Gastrocnemius medialis (tissue), 4 donors: ENCODE results near the gene SUPT3H.

Experiments used
- CTCF ChIP-seq, 5 experiments: fragments of 450-650 bp in 3 of 5; fragments of 200-600 bp in 2 of 5; sonication (generic) in 2 of 5; IDR thresholded peaks in 4 of 5; conservative IDR thresholded peaks in 1 of 5; 1 replicate in 4 of 5; 2 replicates in 1 of 5; pipeline ENCODE4 v1.5.1; 2016 to 2019; ENCODE audit warnings: antibody characterized with exemption in 5 of 5, mild to moderate bottlenecking in 3 of 5, moderate library complexity in 3 of 5
- POLR2A ChIP-seq, 2 donors: fragments of 450-650 bp; IDR thresholded peaks; one replicate each; pipeline ENCODE4 v1.6.1; 2017; ENCODE audit warnings: antibody characterized with exemption in 2 of 2, mild to moderate bottlenecking in 2 of 2, moderate library complexity in 2 of 2

GRCh38 chr6:44820759-44821158, 557.0 kb downstream of the SUPT3H start:
- TF ChIP-seq POLR2A (IDR thresholded peaks at IDR 0.05) = no peak
- TF ChIP-seq CTCF (IDR thresholded peaks at IDR 0.05 in 4 of 5, conservative IDR thresholded peaks at IDR 0.05 in 1 of 5) = no peak
